Memory B cell (primary cell): ENCODE results near the gene CTNNA3.

Experiments used
- ATAC-seq: fragments of 150-1000 bp; cut with Tn5 transposase; 2 replicates; pipeline ENCODE4 v1.10.0; 2021; ENCODE audit warnings: low read depth, mild to moderate bottlenecking, moderate library complexity
- DNase-seq, 2 donors: peaks; one replicate each; pipeline ENCODE4 v3.0.0; 2022; ENCODE audit warnings: low spot score in 2 of 2
- H3K27ac Mint-ChIP-seq: one replicate; pipeline ENCODE4 v1.8.0; 2022; ENCODE audit warnings: mild to moderate bottlenecking, moderate library complexity, mixed read lengths
- H3K27me3 Mint-ChIP-seq: one replicate; pipeline ENCODE4 v1.8.0; 2022; ENCODE audit warnings: mixed read lengths
- H3K36me3 Mint-ChIP-seq: one replicate; pipeline ENCODE4 v1.8.0; 2022; ENCODE audit warnings: mild to moderate bottlenecking, mixed read lengths
- H3K4me1 Mint-ChIP-seq: one replicate; pipeline ENCODE4 v1.8.0; 2022; ENCODE audit warnings: mixed read lengths
- H3K4me3 Mint-ChIP-seq: one replicate; pipeline ENCODE4 v1.8.0; 2022; ENCODE audit warnings: mild to moderate bottlenecking, moderate library complexity, mixed read lengths
- H3K9me3 Mint-ChIP-seq: one replicate; pipeline ENCODE4 v1.8.0; 2022; ENCODE audit warnings: mixed read lengths

The CTNNA3 gene

GRCh38 chr10:67650558-67650957 is 45.4 kb downstream of the CTNNA3 start:
- Mint-ChIP-seq H3K36me3 (no peaks in the 10 kb centered on the region), H3K4me3 (no peak overlapping the region), H3K27ac (no peak overlapping the region)

GRCh38 chr10:67648613-67649229 is 47.3 kb downstream of the CTNNA3 start:
- no peak for DNase-seq
- Mint-ChIP-seq H3K4me3 (no peak overlapping the region), H3K4me1 (no peaks in the 10 kb centered on the region), H3K27ac (no peak overlapping the region), H3K9me3 (peaks cover under 1% of the 10 kb centered on the region), H3K36me3 (no peaks in the 10 kb centered on the region), H3K27me3 (peaks cover 3% of the 10 kb centered on the region)
- no peak for ATAC-seq

More at GRCh38 chr10:67650558-67650957, 45.4 kb downstream of the CTNNA3 start:
- Mint-ChIP-seq H3K9me3 (no peaks in the 10 kb centered on the region), H3K4me1 (no peaks in the 10 kb centered on the region), H3K27me3 (peaks cover 7% of the 10 kb centered on the region)
- no peak for ATAC-seq
- no peak for DNase-seq

GRCh38 chr10:67630904-67631303 is 65.1 kb downstream of the CTNNA3 start:
- H3K4me1 Mint-ChIP-seq: no peaks in the 10 kb centered on the region
- ATAC-seq: no peak
- peaks cover 4% of the 10 kb centered on the region for H3K27me3 Mint-ChIP-seq
- no peak overlapping the region for H3K4me3 Mint-ChIP-seq
- no peak for DNase-seq
- no peaks in the 10 kb centered on the region for H3K36me3 Mint-ChIP-seq
- H3K27ac Mint-ChIP-seq: no peak overlapping the region
- H3K9me3 Mint-ChIP-seq: peaks cover 5% of the 10 kb centered on the region

- ATAC-seq (no peak), DNase-seq (no peak)
- H3K4me1 Mint-ChIP-seq: no peaks in the 10 kb centered on the region
- peaks cover 4% of the 10 kb centered on the region for H3K27me3 Mint-ChIP-seq
- H3K4me3 Mint-ChIP-seq: no peak overlapping the region
- H3K36me3 Mint-ChIP-seq: no peaks in the 10 kb centered on the region
- H3K27ac Mint-ChIP-seq: no peak overlapping the region
- H3K9me3 Mint-ChIP-seq: peaks cover 2% of the 10 kb centered on the region
Observed at GRCh38 chr10:67629461-67629971, 66.5 kb downstream of the CTNNA3 start.

DNA sequence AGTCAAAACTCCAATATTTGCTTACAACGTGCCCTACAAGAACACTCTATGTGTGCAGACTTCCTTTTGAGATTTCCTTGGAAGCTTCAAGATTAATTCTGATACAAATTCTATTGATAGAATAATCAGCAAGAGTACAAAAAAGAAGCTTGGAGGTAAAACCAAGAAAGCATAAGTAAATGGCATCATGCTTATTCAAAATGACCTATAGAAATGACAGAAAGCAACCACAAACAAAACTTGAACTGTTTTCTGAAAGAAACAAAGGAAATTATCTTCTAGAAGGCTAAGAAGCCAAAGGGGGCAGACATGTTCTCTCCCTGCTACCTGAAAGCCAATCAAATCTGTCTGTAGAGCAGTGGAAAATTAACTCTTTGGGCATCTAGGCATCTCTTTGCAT is 73.0 kb downstream of the CTNNA3 start:
- Mint-ChIP-seq H3K4me3 (no peak overlapping the region), H3K27me3 (peaks cover 7% of the 10 kb centered on the region), H3K27ac (no peak overlapping the region), H3K9me3 (no peaks in the 10 kb centered on the region), H3K4me1 (no peaks in the 10 kb centered on the region), H3K36me3 (no peaks in the 10 kb centered on the region)
- ATAC-seq: no peak
- no peak for DNase-seq

DNA sequence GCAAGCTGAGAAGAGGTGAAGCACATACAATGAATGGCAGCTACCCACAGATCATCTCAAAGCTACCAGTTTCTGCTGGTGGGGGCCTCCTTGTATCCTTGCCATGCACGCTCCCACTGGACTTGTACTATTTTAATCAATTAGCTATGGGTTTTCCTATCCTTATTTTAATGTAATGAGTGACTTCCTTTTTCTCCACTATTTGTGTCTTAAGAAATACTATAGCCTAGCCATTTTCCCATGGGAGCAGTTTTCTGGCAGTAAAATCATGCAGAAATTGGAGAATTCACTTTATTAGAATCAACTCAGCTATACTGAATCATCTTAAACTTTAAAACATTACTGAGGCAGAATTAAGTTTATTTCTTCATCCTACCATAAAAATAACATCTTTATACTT is 73.5 kb downstream of the CTNNA3 start:
- DNase-seq (no peak), ATAC-seq (no peak)
- H3K27me3 Mint-ChIP-seq: peaks cover 7% of the 10 kb centered on the region
- no peak overlapping the region for H3K27ac Mint-ChIP-seq
- no peaks in the 10 kb centered on the region for H3K4me1 Mint-ChIP-seq
- H3K9me3 Mint-ChIP-seq: no peaks in the 10 kb centered on the region
- no peaks in the 10 kb centered on the region for H3K36me3 Mint-ChIP-seq
- H3K4me3 Mint-ChIP-seq: no peak overlapping the region

- Mint-ChIP-seq H3K4me1 (no peaks in the 10 kb centered on the region), H3K27ac (no peak overlapping the region), H3K36me3 (no peaks in the 10 kb centered on the region), H3K27me3 (peaks cover 5% of the 10 kb centered on the region), H3K4me3 (no peak overlapping the region), H3K9me3 (no peaks in the 10 kb centered on the region)
- DNase-seq (no peak), ATAC-seq (no peak)
Observed at GRCh38 chr10:67621834-67622233, 74.2 kb downstream of the CTNNA3 start.

GRCh38 chr10:67618116-67618515 is 77.9 kb downstream of the CTNNA3 start:
- Mint-ChIP-seq H3K9me3 (no peaks in the 10 kb centered on the region), H3K4me3 (no peak overlapping the region), H3K27ac (no peak overlapping the region), H3K36me3 (no peaks in the 10 kb centered on the region), H3K4me1 (no peaks in the 10 kb centered on the region), H3K27me3 (peaks cover 8% of the 10 kb centered on the region)
- DNase-seq (no peak), ATAC-seq (no peak)

- no peak overlapping the region for H3K27ac Mint-ChIP-seq
- H3K36me3 Mint-ChIP-seq: no peaks in the 10 kb centered on the region
- ATAC-seq (no peak), DNase-seq (no peak)
- H3K4me3 Mint-ChIP-seq: no peak overlapping the region
- H3K4me1 Mint-ChIP-seq: no peaks in the 10 kb centered on the region
- peaks cover 3% of the 10 kb centered on the region for H3K27me3 Mint-ChIP-seq
- H3K9me3 Mint-ChIP-seq: no peaks in the 10 kb centered on the region
Observed at GRCh38 chr10:67612577-67613537, 83.1 kb downstream of the CTNNA3 start.

- ATAC-seq (no peak), DNase-seq (no peak)
- H3K36me3 Mint-ChIP-seq: no peaks in the 10 kb centered on the region
- no peaks in the 10 kb centered on the region for H3K4me1 Mint-ChIP-seq
- H3K27me3 Mint-ChIP-seq: peaks cover 5% of the 10 kb centered on the region
- no peak overlapping the region for H3K27ac Mint-ChIP-seq
- H3K9me3 Mint-ChIP-seq: no peaks in the 10 kb centered on the region
- no peak overlapping the region for H3K4me3 Mint-ChIP-seq
Observed at GRCh38 chr10:67612176-67612575, 83.8 kb downstream of the CTNNA3 start.

DNA sequence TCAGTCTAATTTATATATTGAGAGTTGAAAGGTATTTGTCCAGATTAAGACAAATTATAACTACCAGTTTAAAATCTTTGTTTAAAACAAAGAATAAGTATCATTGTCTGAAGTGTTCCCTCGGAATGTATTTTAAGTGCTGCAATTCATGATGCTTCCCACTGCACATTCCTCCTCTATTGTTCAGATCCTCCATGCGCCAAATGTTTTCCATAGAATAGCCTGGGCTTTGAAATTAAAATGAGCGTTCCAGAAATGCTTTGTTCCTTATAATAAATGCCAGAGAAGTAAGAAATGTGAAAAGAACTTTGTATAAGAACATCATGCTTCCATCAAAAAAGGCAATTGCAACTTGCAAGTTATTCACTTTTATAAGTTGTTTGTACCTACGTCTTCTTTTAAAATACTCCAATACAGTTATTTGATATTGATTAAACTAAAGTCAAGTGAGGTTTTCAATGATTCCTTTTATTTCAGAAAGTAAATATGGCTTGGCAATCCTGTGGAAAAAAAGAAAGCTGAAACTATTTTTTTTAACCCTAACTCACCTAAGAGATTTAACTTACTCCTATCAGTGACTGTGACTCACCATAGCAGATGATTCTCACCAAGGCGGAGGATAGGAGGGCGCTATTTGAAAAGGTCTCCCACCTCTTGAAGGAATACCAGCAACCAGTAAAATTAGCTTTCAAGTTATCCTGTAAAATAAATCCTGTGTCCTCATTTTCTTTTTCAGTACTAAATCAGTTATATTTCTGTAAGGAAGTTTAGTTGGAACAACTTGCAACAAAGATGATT is 85.8 kb downstream of the CTNNA3 start:
- H3K27me3 Mint-ChIP-seq: peaks cover 1% of the 10 kb centered on the region
- DNase-seq: no peak
- no peaks in the 10 kb centered on the region for H3K4me1 Mint-ChIP-seq
- no peaks in the 10 kb centered on the region for H3K9me3 Mint-ChIP-seq
- ATAC-seq: no peak
- no peak overlapping the region for H3K4me3 Mint-ChIP-seq
- no peak overlapping the region for H3K27ac Mint-ChIP-seq
- H3K36me3 Mint-ChIP-seq: no peaks in the 10 kb centered on the region

DNA sequence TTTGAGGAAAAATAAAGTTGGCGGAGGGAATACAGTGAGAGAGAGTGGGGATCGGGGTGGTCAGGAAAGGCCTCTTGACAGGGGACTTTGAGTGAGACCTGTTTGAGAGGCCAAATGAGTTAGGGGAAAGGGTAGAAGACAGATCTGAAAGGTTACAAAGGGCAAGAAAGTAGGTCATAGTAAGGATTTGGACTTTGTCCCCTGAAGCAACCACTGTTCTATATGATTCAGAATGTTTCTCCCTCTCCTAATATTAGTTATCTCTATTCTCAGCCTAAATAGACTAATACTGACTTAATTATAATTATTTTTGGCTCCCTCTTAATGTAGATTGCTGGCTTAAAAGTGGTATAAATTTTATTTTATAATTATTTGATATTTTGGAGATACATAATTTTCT is 88.0 kb downstream of the CTNNA3 start:
- H3K36me3 Mint-ChIP-seq: no peaks in the 10 kb centered on the region
- H3K27me3 Mint-ChIP-seq: peaks cover 6% of the 10 kb centered on the region
- ATAC-seq (no peak), DNase-seq (no peak)
- no peaks in the 10 kb centered on the region for H3K4me1 Mint-ChIP-seq
- H3K4me3 Mint-ChIP-seq: no peak overlapping the region
- H3K9me3 Mint-ChIP-seq: no peaks in the 10 kb centered on the region
- no peak overlapping the region for H3K27ac Mint-ChIP-seq

- H3K4me1 Mint-ChIP-seq: no peaks in the 10 kb centered on the region
- peaks cover 6% of the 10 kb centered on the region for H3K27me3 Mint-ChIP-seq
- no peak for ATAC-seq
- no peak overlapping the region for H3K4me3 Mint-ChIP-seq
- no peaks in the 10 kb centered on the region for H3K36me3 Mint-ChIP-seq
- no peaks in the 10 kb centered on the region for H3K9me3 Mint-ChIP-seq
- no peak for DNase-seq
- no peak overlapping the region for H3K27ac Mint-ChIP-seq
Observed at GRCh38 chr10:67607472-67607871, 88.5 kb downstream of the CTNNA3 start.

DNA sequence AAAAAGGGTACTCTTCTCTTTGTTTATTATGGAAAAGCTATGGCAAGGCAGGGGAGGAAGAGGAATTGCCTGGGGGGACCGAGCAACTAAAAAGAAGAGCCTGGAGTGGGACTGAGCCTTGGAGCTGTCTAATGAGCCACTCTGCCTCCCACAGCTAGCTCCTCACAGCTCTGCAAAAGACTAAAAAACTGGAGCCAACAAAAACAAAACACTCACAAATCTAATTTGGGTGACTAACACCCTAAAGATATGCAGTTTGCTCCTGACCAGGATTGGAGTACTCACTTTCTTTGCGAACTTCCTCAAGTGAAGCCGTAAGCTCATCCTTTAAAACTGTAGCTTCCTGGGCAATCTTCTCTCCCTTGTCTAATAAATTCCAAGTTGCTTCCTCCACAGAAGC is 89.4 kb downstream of the CTNNA3 start:
- Mint-ChIP-seq H3K4me1 (no peaks in the 10 kb centered on the region), H3K4me3 (no peak overlapping the region), H3K36me3 (no peaks in the 10 kb centered on the region), H3K9me3 (no peaks in the 10 kb centered on the region), H3K27me3 (peaks cover 7% of the 10 kb centered on the region), H3K27ac (no peak overlapping the region)
- no peak for DNase-seq
- no peak for ATAC-seq
